BE2C (cell line): ENCODE data around the gene EIF2B2.

Source experiments
- DNase-seq: peaks from one replicate; pipeline ENCODE4 v3.0.0-alpha.2; 2020
- H3K27me3 ChIP-seq: fragments of 250-450 bp; sonication (Bioruptor Pico); 2 replicates; pipeline ENCODE4 v1.5.1; 2020; ENCODE audit warnings: mild to moderate bottlenecking
- H3K36me3 ChIP-seq: fragments of 250-450 bp; sonication (Bioruptor Pico); 2 replicates; pipeline ENCODE4 v1.5.1; 2020; ENCODE audit warnings: mild to moderate bottlenecking
- H3K4me1 ChIP-seq: fragments of 250-450 bp; sonication (Bioruptor Pico); 2 replicates; pipeline ENCODE4 v1.5.1; 2020
- H3K4me3 ChIP-seq: 2 replicates; pipeline ENCODE4 v1.5.1; 2011; ENCODE audit warnings: low read depth, low read length
- H3K9me3 ChIP-seq: fragments of 250-450 bp; sonication (Bioruptor Pico); 2 replicates; pipeline ENCODE4 v1.5.1; 2020
- TF ChIP-seq, protein P1 (sequence below): IDR thresholded peaks from 2 replicates; pipeline ENCODE4 v1.5.1; 2012; ENCODE audit warnings: mild to moderate bottlenecking, low read depth, low read length

Gene EIF2B2

DNA sequence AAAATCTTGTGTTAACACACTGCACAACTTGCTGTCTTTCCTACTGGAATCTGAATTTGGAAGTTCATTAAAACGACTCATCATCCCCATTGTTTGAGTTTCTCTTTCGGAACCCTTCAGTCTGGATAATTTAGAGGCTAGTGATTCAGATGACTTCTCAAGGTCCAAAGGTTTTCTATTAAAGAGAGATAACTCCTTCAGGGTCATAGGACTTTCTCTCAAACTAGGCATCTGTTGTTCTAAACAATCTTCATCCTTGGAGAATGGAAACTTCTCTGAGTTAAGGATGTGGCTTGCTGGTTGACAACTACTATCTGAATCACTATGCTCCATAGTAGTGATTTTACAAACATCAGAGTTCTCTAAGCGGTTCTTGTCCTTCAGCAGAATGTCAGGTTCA is 44.2 kb downstream of the EIF2B2 start:
- Histone ChIP-seq H3K27me3 (no peaks in the 10 kb centered on the region), H3K4me3 (no peak overlapping the region), H3K36me3 (peaks cover 12% of the 10 kb centered on the region), H3K9me3 (no peaks in the 10 kb centered on the region), H3K4me1 (no peaks in the 10 kb centered on the region; the same call in 1 of the 2 replicates)
- DNase-seq = no peak
- TF ChIP-seq, protein P1, sequence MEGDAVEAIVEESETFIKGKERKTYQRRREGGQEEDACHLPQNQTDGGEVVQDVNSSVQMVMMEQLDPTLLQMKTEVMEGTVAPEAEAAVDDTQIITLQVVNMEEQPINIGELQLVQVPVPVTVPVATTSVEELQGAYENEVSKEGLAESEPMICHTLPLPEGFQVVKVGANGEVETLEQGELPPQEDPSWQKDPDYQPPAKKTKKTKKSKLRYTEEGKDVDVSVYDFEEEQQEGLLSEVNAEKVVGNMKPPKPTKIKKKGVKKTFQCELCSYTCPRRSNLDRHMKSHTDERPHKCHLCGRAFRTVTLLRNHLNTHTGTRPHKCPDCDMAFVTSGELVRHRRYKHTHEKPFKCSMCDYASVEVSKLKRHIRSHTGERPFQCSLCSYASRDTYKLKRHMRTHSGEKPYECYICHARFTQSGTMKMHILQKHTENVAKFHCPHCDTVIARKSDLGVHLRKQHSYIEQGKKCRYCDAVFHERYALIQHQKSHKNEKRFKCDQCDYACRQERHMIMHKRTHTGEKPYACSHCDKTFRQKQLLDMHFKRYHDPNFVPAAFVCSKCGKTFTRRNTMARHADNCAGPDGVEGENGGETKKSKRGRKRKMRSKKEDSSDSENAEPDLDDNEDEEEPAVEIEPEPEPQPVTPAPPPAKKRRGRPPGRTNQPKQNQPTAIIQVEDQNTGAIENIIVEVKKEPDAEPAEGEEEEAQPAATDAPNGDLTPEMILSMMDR = no peak

GRCh38 chr14:75047506-75047905 is 44.8 kb downstream of the EIF2B2 start:
- no peaks in the 10 kb centered on the region for H3K9me3 ChIP-seq
- DNase-seq = no peak
- H3K27me3 ChIP-seq = no peaks in the 10 kb centered on the region
- TF ChIP-seq, protein P1 = no peak
- no peaks in the 10 kb centered on the region; the same call in 1 of the 2 replicates for H3K4me1 ChIP-seq
- H3K36me3 ChIP-seq = peaks cover 10% of the 10 kb centered on the region
- no peak overlapping the region for H3K4me3 ChIP-seq

- Histone ChIP-seq H3K4me3 (no peak overlapping the region), H3K27me3 (no peaks in the 10 kb centered on the region), H3K36me3 (peaks cover 10% of the 10 kb centered on the region), H3K9me3 (no peaks in the 10 kb centered on the region), H3K4me1 (no peaks in the 10 kb centered on the region; the same call in 1 of the 2 replicates)
- TF ChIP-seq, protein P1 = no peak
- DNase-seq = no peak
Observed at GRCh38 chr14:75048101-75048500, 45.4 kb downstream of the EIF2B2 start.

- no peaks in the 10 kb centered on the region for H3K27me3 ChIP-seq
- no peak overlapping the region for H3K4me3 ChIP-seq
- H3K9me3 ChIP-seq = no peaks in the 10 kb centered on the region
- TF ChIP-seq, protein P1 = no peak
- H3K4me1 ChIP-seq = peaks cover 8% of the 10 kb centered on the region
- DNase-seq = no peak
- peaks cover 9% of the 10 kb centered on the region; the same call in 1 of the 2 replicates for H3K36me3 ChIP-seq
Observed at GRCh38 chr14:75049136-75049535, 46.4 kb downstream of the EIF2B2 start.

DNA sequence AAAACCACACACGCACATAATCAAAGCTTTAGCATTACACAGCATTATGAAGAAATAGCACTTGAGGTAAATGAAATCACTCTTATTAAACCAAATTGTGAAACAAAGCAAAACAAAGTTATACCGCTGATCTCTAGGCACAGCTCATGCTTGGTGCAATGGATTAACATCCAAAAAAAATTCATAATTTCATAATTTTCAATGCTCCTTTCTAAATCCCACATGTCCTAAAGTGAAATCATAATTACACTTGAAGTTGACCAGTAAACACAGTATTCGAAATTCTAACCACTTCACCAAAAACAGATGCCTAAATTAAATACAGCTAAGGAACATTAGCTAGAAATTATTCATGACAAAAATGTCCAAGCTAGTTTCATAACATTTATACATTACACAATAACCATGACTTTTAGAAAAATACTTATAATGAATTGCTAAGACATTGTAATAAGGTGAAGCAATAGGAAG is 47.0 kb downstream of the EIF2B2 start:
- no peak for DNase-seq

More for the DNA sequence above, 47.0 kb downstream of the EIF2B2 start:
- TF ChIP-seq, protein P1 = no peak
- no peaks in the 10 kb centered on the region for H3K27me3 ChIP-seq
- H3K9me3 ChIP-seq = no peaks in the 10 kb centered on the region
- H3K36me3 ChIP-seq = peaks cover 4% of the 10 kb centered on the region; the same call in 1 of the 2 replicates
- peaks cover 9% of the 10 kb centered on the region for H3K4me1 ChIP-seq
- no peak overlapping the region for H3K4me3 ChIP-seq
